Skeletal muscle satellite cell (primary cell): ENCODE data around the gene KIFAP3.
"Not testable (repeated sequence)": the region's sequence is repeated elsewhere in the genome, so short reads cannot be mapped to it uniquely, and the experiment has no call there.

ENCODE experiments used
- H3K27me3 ChIP-seq: 2 replicates; pipeline ENCODE4 v1.7.0; 2013; ENCODE audit warnings: low read length; ENCODE audit not compliant: control insufficient read depth, insufficient read depth
- H3K36me3 ChIP-seq: 2 replicates; pipeline ENCODE4 v1.7.0; 2013; ENCODE audit warnings: mild to moderate bottlenecking, control low read depth, low read length; ENCODE audit not compliant: insufficient read depth
- H3K4me1 ChIP-seq: 2 replicates; pipeline ENCODE4 v1.7.0; 2013; ENCODE audit warnings: low read length; ENCODE audit not compliant: control insufficient read depth, insufficient read depth
- H3K4me2 ChIP-seq: 2 replicates; pipeline ENCODE4 v1.7.0; 2013; ENCODE audit warnings: mild to moderate bottlenecking, low read length
- H3K4me3 ChIP-seq: 2 replicates; pipeline ENCODE4 v1.7.0; 2013; ENCODE audit warnings: low read length
- H3K9ac ChIP-seq: 2 replicates; pipeline ENCODE4 v1.7.0; 2013; ENCODE audit warnings: mild to moderate bottlenecking, low read depth, low read length, moderate library complexity
- H3K9me3 ChIP-seq: replicated peaks from 2 replicates; pipeline ENCODE4 v1.7.0; 2013; ENCODE audit warnings: mild to moderate bottlenecking, control low read depth, low read length

Gene KIFAP3

GRCh38 chr1:170010443-170010842 is 64.1 kb downstream of the KIFAP3 start:
- H3K4me3 ChIP-seq, result no peak overlapping the region
- H3K27me3 ChIP-seq, result no peaks in the 10 kb centered on the region
- no peak overlapping the region for H3K4me2 ChIP-seq
- no peaks in the 10 kb centered on the region for H3K4me1 ChIP-seq
- no peaks in the 10 kb centered on the region for H3K36me3 ChIP-seq
- no peaks in the 10 kb centered on the region for H3K9me3 ChIP-seq
- H3K9ac ChIP-seq, result no peak overlapping the region

- Histone ChIP-seq H3K27me3 (no peaks in the 10 kb centered on the region), H3K4me3 (no peak overlapping the region), H3K9me3 (no peaks in the 10 kb centered on the region), H3K36me3 (no peaks in the 10 kb centered on the region), H3K4me1 (no peaks in the 10 kb centered on the region), H3K9ac (no peak overlapping the region), H3K4me2 (no peak overlapping the region)
Observed at GRCh38 chr1:170009551-170009950, 64.9 kb downstream of the KIFAP3 start.

- H3K9ac ChIP-seq, H3K4me3 ChIP-seq, H3K4me2 ChIP-seq, H3K27me3 ChIP-seq, H3K9me3 ChIP-seq, H3K36me3 ChIP-seq, H3K4me1 ChIP-seq: not testable (repeated sequence)
Observed at GRCh38 chr1:170008745-170009144, 65.8 kb downstream of the KIFAP3 start.

- not testable (repeated sequence) for H3K4me3 ChIP-seq, H3K36me3 ChIP-seq, H3K4me2 ChIP-seq, H3K9me3 ChIP-seq, H3K27me3 ChIP-seq, H3K9ac ChIP-seq
- H3K4me1 ChIP-seq, result peaks cover 17% of the 10 kb centered on the region
Observed at GRCh38 chr1:170003270-170003835, 71.1 kb downstream of the KIFAP3 start.

- Histone ChIP-seq H3K9me3 (no peaks in the 10 kb centered on the region), H3K36me3 (no peaks in the 10 kb centered on the region), H3K4me1 (peaks cover 20% of the 10 kb centered on the region)
Observed at GRCh38 chr1:170001266-170001665, 73.2 kb downstream of the KIFAP3 start.

GRCh38 chr1:169999761-170000160 is 74.7 kb downstream of the KIFAP3 start:
- Histone ChIP-seq H3K9ac (no peak overlapping the region), H3K4me1 (peaks cover 20% of the 10 kb centered on the region), H3K27me3 (no peaks in the 10 kb centered on the region), H3K9me3 (no peaks in the 10 kb centered on the region), H3K36me3 (no peaks in the 10 kb centered on the region), H3K4me2 (peak overlapping the region; percentile 67), H3K4me3 (no peak overlapping the region)

More at GRCh38 chr1:170001266-170001665, 73.2 kb downstream of the KIFAP3 start:
- Histone ChIP-seq H3K27me3 (no peaks in the 10 kb centered on the region), H3K4me2 (no peak overlapping the region), H3K9ac (no peak overlapping the region), H3K4me3 (no peak overlapping the region)

GRCh38 chr1:169999331-169999741 is 75.2 kb downstream of the KIFAP3 start:
- H3K36me3 ChIP-seq, result no peaks in the 10 kb centered on the region
- no peaks in the 10 kb centered on the region for H3K9me3 ChIP-seq
- peak overlapping the region; percentile 67 for H3K4me2 ChIP-seq
- peaks cover 20% of the 10 kb centered on the region for H3K4me1 ChIP-seq
- peak overlapping the region; percentile 4 for H3K4me3 ChIP-seq
- no peaks in the 10 kb centered on the region for H3K27me3 ChIP-seq
- peak overlapping the region; percentile 36 for H3K9ac ChIP-seq

GRCh38 chr1:169995993-169996392 is 78.5 kb downstream of the KIFAP3 start:
- peaks cover 20% of the 10 kb centered on the region for H3K4me1 ChIP-seq
- H3K27me3 ChIP-seq, result no peaks in the 10 kb centered on the region
- H3K36me3 ChIP-seq, result no peaks in the 10 kb centered on the region

GRCh38 chr1:169989246-169989645 is 85.2 kb downstream of the KIFAP3 start:
- no peak overlapping the region for H3K4me3 ChIP-seq
- no peaks in the 10 kb centered on the region for H3K27me3 ChIP-seq
- no peak overlapping the region for H3K9ac ChIP-seq
- H3K9me3 ChIP-seq, result no peaks in the 10 kb centered on the region
- H3K36me3 ChIP-seq, result no peaks in the 10 kb centered on the region
- no peak overlapping the region for H3K4me2 ChIP-seq
- H3K4me1 ChIP-seq, result no peaks in the 10 kb centered on the region

More at GRCh38 chr1:169995993-169996392, 78.5 kb downstream of the KIFAP3 start:
- no peak overlapping the region for H3K4me3 ChIP-seq
- H3K9ac ChIP-seq, result no peak overlapping the region
- no peaks in the 10 kb centered on the region for H3K9me3 ChIP-seq
- H3K4me2 ChIP-seq, result no peak overlapping the region

GRCh38 chr1:169985757-169986156 is 88.7 kb downstream of the KIFAP3 start:
- Histone ChIP-seq H3K4me1 (no peaks in the 10 kb centered on the region), H3K9ac (no peak overlapping the region), H3K36me3 (peaks cover 2% of the 10 kb centered on the region), H3K27me3 (no peaks in the 10 kb centered on the region), H3K9me3 (no peaks in the 10 kb centered on the region), H3K4me2 (no peak overlapping the region), H3K4me3 (no peak overlapping the region)

- Histone ChIP-seq H3K9me3 (no peaks in the 10 kb centered on the region), H3K36me3 (no peaks in the 10 kb centered on the region), H3K27me3 (no peaks in the 10 kb centered on the region), H3K4me2 (no peak overlapping the region), H3K4me3 (no peak overlapping the region), H3K9ac (no peak overlapping the region), H3K4me1 (no peaks in the 10 kb centered on the region)
Observed at GRCh38 chr1:169974067-169974466, 100.4 kb downstream of the KIFAP3 start.

GRCh38 chr1:169970114-169970513 is 104.4 kb downstream of the KIFAP3 start:
- H3K4me3 ChIP-seq, result no peak overlapping the region
- H3K9ac ChIP-seq, result no peak overlapping the region
- H3K9me3 ChIP-seq, result no peaks in the 10 kb centered on the region
- H3K27me3 ChIP-seq, result no peaks in the 10 kb centered on the region
- H3K4me2 ChIP-seq, result no peak overlapping the region
- H3K36me3 ChIP-seq, result no peaks in the 10 kb centered on the region
- no peaks in the 10 kb centered on the region for H3K4me1 ChIP-seq
